WTC11 (cell line): ENCODE measurements around the gene SETD2. TPM values are rescaled to one million over a fixed set of nuclear protein-coding genes. Genes with fewer than 3 reads are reported as not detected.

ENCODE experiments used
- ATAC-seq: fragments of 200-7000 bp; cut with Tn5 transposase; 2 replicates; pipeline ENCODE4 v1.10.0; 2021; ENCODE audit warnings: mild to moderate bottlenecking, moderate library complexity
- CTCF ChIA-PET: fragments of 300-600 bp; sonication (Branson Sonifier 250); formaldehyde crosslinking; loops from one replicate; lab custom pipeline; 2021; ENCODE audit warnings: antibody characterized with exemption; lab: Charles Lee
- POLR2A ChIA-PET: fragments of 350-600 bp; sonication (Branson Sonifier 250); formaldehyde crosslinking; loops from one replicate; lab custom pipeline; 2021; ENCODE audit warnings: antibody characterized with exemption; lab: Charles Lee
- DNase-seq: peaks from one replicate; pipeline ENCODE4 v3.0.0; 2021; ENCODE audit warnings: low spot score
- H3K27ac Mint-ChIP-seq: 2 replicates; pipeline ENCODE4 v1.8.0; 2021; ENCODE audit warnings: mixed read lengths
- H3K27me3 Mint-ChIP-seq: 2 replicates; pipeline ENCODE4 v1.8.0; 2021; ENCODE audit warnings: low read depth, mild to moderate bottlenecking, moderate library complexity, mixed read lengths
- H3K36me3 Mint-ChIP-seq: 2 replicates; pipeline ENCODE4 v1.8.0; 2021; ENCODE audit warnings: mixed read lengths
- H3K4me1 Mint-ChIP-seq: 2 replicates; pipeline ENCODE4 v1.8.0; 2022; ENCODE audit warnings: mixed read lengths
- H3K4me3 Mint-ChIP-seq: 2 replicates; pipeline ENCODE4 v1.8.0; 2021; ENCODE audit warnings: mild to moderate bottlenecking, moderate library complexity, mixed read lengths
- H3K9me3 Mint-ChIP-seq: 2 replicates; pipeline ENCODE4 v1.8.0; 2021; ENCODE audit warnings: mixed read lengths
- ATF1 ChIP-seq: sonication (generic); formaldehyde crosslinking; IDR thresholded peaks from 2 replicates; pipeline ENCODE4 v1.8.1; 2023; ENCODE audit warnings: mild to moderate bottlenecking, moderate library complexity, missing genetic modification reagents
- CREM ChIP-seq: sonication (generic); formaldehyde crosslinking; IDR thresholded peaks from 2 replicates; pipeline ENCODE4 v1.8.1; 2022; ENCODE audit warnings: mild to moderate bottlenecking, missing genetic modification reagents, moderate library complexity
- FOXJ3 ChIP-seq: sonication (generic); formaldehyde crosslinking; IDR thresholded peaks from 2 replicates; pipeline ENCODE4 v1.9.0; 2021; ENCODE audit warnings: missing genetic modification reagents, mild to moderate bottlenecking, borderline replicate concordance
- FOXK1 ChIP-seq: sonication (generic); formaldehyde crosslinking; IDR thresholded peaks from 2 replicates; pipeline ENCODE4 v1.8.0; 2022; ENCODE audit warnings: mild to moderate bottlenecking, moderate library complexity, missing genetic modification reagents
- GABPB1 ChIP-seq: sonication (generic); formaldehyde crosslinking; IDR thresholded peaks from 2 replicates; pipeline ENCODE4 v1.8.1; 2023; ENCODE audit warnings: mild to moderate bottlenecking, missing genetic modification reagents
- GRHL2 ChIP-seq: fragments of 250-450 bp; sonication (Bioruptor Pico); IDR thresholded peaks from 2 replicates; pipeline ENCODE4 v1.8.0; 2022; ENCODE audit warnings: mild to moderate bottlenecking, moderate library complexity; ENCODE audit not compliant: insufficient replicate concordance, severe bottlenecking
- JAZF1 ChIP-seq: fragments of 250-450 bp; sonication (Bioruptor Pico); IDR thresholded peaks from 2 replicates; pipeline ENCODE4 v1.9.0; 2021; ENCODE audit warnings: moderate library complexity, mild to moderate bottlenecking, inconsistent platforms
- MYBL2 ChIP-seq: sonication (generic); formaldehyde crosslinking; IDR thresholded peaks from 2 replicates; pipeline ENCODE4 v1.8.1; 2023; ENCODE audit warnings: mild to moderate bottlenecking, moderate library complexity, missing genetic modification reagents
- NR1H2 ChIP-seq: sonication (generic); formaldehyde crosslinking; IDR thresholded peaks from 2 replicates; pipeline ENCODE4 v1.9.0; 2021; ENCODE audit warnings: mild to moderate bottlenecking, moderate library complexity, missing genetic modification reagents
- OVOL2 ChIP-seq: fragments of 250-450 bp; sonication (Bioruptor Pico); IDR thresholded peaks from 2 replicates; pipeline ENCODE4 v1.9.0; 2021; ENCODE audit warnings: mild to moderate bottlenecking, borderline replicate concordance
- PREB ChIP-seq: sonication (generic); formaldehyde crosslinking; IDR thresholded peaks from 2 replicates; pipeline ENCODE4 v1.8.1; 2022; ENCODE audit warnings: mild to moderate bottlenecking, missing genetic modification reagents, moderate library complexity, borderline replicate concordance
- ZBTB21 ChIP-seq: sonication (generic); formaldehyde crosslinking; IDR thresholded peaks from 2 replicates; pipeline ENCODE4 v1.8.1; 2023; ENCODE audit warnings: mild to moderate bottlenecking, missing genetic modification reagents, borderline replicate concordance
- ZNF121 ChIP-seq: sonication (generic); formaldehyde crosslinking; IDR thresholded peaks from 2 replicates; pipeline ENCODE4 v1.8.0; 2023; ENCODE audit warnings: missing genetic modification reagents
- ZNF423 ChIP-seq: fragments of 250-450 bp; sonication (Bioruptor Pico); IDR thresholded peaks from 2 replicates; pipeline ENCODE4 v2.1.2; 2022; ENCODE audit warnings: mild to moderate bottlenecking, moderate library complexity
- ZNF532 ChIP-seq: fragments of 250-450 bp; sonication (Bioruptor Pico); IDR thresholded peaks from 2 replicates; pipeline ENCODE4 v1.9.0; 2021; ENCODE audit warnings: mild to moderate bottlenecking, borderline replicate concordance
- total RNA-seq: library from RNA; stranded (reverse); gene quantifications from 3 replicates; pipeline ENCODE4 v1.2.3, GENCODE V29; 2021
- TF ChIP-seq, protein P1 (sequence below): sonication (generic); formaldehyde crosslinking; IDR thresholded peaks from 2 replicates; pipeline ENCODE4 v1.8.1; 2022; ENCODE audit warnings: mild to moderate bottlenecking, moderate library complexity, missing genetic modification reagents
- TF ChIP-seq, protein P2 (sequence below): sonication (generic); formaldehyde crosslinking; IDR thresholded peaks from 2 replicates; pipeline ENCODE4 v1.8.1; 2023; ENCODE audit warnings: mild to moderate bottlenecking, missing genetic modification reagents, moderate library complexity
- TF ChIP-seq, protein P3 (sequence below): sonication (generic); formaldehyde crosslinking; IDR thresholded peaks from 2 replicates; pipeline ENCODE4 v1.8.1; 2023; ENCODE audit warnings: mild to moderate bottlenecking, moderate library complexity, missing genetic modification reagents
- TF ChIP-seq, protein P4 (sequence below): sonication (generic); formaldehyde crosslinking; IDR thresholded peaks from 2 replicates; pipeline ENCODE4 v1.8.0; 2022; ENCODE audit warnings: mild to moderate bottlenecking, missing genetic modification reagents
- TF ChIP-seq, protein P5 (sequence below): sonication (generic); formaldehyde crosslinking; IDR thresholded peaks from 2 replicates; pipeline ENCODE4 v1.8.1; 2023; ENCODE audit warnings: mild to moderate bottlenecking, missing genetic modification reagents
- TF ChIP-seq, protein P6 (sequence below): sonication (generic); formaldehyde crosslinking; IDR thresholded peaks from 2 replicates; pipeline ENCODE4 v1.8.1; 2022; ENCODE audit warnings: missing genetic modification reagents, borderline replicate concordance

Gene SETD2
- total RNA-seq, 1 experiment from 2014 or later, result 39.8 TPM

DNA sequence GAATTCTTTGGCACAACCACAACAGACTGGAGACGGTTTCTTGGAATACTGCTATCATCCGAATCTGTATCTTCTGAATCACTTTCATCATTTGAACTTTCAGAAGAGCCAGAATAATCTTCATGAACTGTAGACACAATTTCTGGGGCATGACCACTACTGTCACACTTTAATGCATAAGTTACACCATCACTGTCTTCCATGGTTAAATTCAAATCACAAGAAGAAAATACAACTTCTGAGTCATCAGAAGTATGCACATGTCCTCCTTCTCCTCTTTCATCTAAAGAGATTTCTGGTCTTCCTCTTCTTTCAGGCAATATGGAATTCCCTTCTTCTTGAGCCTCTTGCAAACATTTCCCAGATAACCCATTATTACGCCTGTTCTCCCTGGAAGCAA is 42.5 kb downstream of the SETD2 start:
- TF ChIP-seq PREB (CRISPR knock-in tag), result no peak
- TF ChIP-seq, protein P1, sequence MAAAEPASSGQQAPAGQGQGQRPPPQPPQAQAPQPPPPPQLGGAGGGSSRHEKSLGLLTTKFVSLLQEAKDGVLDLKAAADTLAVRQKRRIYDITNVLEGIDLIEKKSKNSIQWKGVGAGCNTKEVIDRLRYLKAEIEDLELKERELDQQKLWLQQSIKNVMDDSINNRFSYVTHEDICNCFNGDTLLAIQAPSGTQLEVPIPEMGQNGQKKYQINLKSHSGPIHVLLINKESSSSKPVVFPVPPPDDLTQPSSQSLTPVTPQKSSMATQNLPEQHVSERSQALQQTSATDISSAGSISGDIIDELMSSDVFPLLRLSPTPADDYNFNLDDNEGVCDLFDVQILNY, result no peak
- TF ChIP-seq FOXK1 (CRISPR knock-in tag), result no peak
- no peak for TF ChIP-seq ZBTB21 (CRISPR knock-in tag)
- TF ChIP-seq OVOL2 (CRISPR knock-in tag), result no peak
- TF ChIP-seq, protein P2, sequence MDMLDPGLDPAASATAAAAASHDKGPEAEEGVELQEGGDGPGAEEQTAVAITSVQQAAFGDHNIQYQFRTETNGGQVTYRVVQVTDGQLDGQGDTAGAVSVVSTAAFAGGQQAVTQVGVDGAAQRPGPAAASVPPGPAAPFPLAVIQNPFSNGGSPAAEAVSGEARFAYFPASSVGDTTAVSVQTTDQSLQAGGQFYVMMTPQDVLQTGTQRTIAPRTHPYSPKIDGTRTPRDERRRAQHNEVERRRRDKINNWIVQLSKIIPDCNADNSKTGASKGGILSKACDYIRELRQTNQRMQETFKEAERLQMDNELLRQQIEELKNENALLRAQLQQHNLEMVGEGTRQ (CRISPR knock-in tag), result no peak
- POLR2A ChIA-PET, result no interaction called here
- Mint-ChIP-seq H3K4me1 (no peaks in the 10 kb centered on the region), H3K27me3 (no peaks in the 10 kb centered on the region), H3K9me3 (no peaks in the 10 kb centered on the region), H3K4me3 (no peak overlapping the region), H3K27ac (0 out of 2 replicates have a peak overlapping the region, but pooled peaks have one; percentile 21), H3K36me3 (peaks cover 50% of the 10 kb centered on the region)
- no peak for DNase-seq
- CTCF ChIA-PET, result no interaction called here
- ATAC-seq, result no peak

GRCh38 chr3:47120138-47120537 is 43.8 kb downstream of the SETD2 start:
- Mint-ChIP-seq H3K27ac (peak overlapping the region; percentile 6; the same call in 1 of the 2 replicates), H3K9me3 (no peaks in the 10 kb centered on the region), H3K27me3 (no peaks in the 10 kb centered on the region), H3K36me3 (peaks cover 48% of the 10 kb centered on the region), H3K4me3 (no peak overlapping the region), H3K4me1 (peaks cover 1% of the 10 kb centered on the region)
- ChIA-PET POLR2A (no interaction called here), CTCF (no interaction called here)
- no peak for ATAC-seq
- DNase-seq, result no peak
- TF ChIP-seq FOXJ3 (CRISPR knock-in tag), result no peak
- no peak for TF ChIP-seq GABPB1 (CRISPR knock-in tag)
- TF ChIP-seq, protein P3, sequence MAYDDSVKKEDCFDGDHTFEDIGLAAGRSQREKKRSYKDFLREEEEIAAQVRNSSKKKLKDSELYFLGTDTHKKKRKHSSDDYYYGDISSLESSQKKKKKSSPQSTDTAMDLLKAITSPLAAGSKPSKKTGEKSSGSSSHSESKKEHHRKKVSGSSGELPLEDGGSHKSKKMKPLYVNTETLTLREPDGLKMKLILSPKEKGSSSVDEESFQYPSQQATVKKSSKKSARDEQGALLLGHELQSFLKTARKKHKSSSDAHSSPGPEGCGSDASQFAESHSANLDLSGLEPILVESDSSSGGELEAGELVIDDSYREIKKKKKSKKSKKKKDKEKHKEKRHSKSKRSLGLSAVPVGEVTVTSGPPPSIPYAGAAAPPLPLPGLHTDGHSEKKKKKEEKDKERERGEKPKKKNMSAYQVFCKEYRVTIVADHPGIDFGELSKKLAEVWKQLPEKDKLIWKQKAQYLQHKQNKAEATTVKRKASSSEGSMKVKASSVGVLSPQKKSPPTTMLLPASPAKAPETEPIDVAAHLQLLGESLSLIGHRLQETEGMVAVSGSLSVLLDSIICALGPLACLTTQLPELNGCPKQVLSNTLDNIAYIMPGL (CRISPR knock-in tag), result no peak
- no peak for TF ChIP-seq ZNF532
- TF ChIP-seq ATF1 (CRISPR knock-in tag), result no peak
- no peak for TF ChIP-seq JAZF1 (CRISPR knock-in tag)
- TF ChIP-seq, protein P4, sequence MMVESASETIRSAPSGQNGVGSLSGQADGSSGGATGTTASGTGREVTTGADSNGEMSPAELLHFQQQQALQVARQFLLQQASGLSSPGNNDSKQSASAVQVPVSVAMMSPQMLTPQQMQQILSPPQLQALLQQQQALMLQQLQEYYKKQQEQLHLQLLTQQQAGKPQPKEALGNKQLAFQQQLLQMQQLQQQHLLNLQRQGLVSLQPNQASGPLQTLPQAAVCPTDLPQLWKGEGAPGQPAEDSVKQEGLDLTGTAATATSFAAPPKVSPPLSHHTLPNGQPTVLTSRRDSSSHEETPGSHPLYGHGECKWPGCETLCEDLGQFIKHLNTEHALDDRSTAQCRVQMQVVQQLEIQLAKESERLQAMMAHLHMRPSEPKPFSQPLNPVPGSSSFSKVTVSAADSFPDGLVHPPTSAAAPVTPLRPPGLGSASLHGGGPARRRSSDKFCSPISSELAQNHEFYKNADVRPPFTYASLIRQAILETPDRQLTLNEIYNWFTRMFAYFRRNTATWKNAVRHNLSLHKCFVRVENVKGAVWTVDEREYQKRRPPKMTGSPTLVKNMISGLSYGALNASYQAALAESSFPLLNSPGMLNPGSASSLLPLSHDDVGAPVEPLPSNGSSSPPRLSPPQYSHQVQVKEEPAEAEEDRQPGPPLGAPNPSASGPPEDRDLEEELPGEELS (CRISPR knock-in tag), result no peak
- no peak for TF ChIP-seq ZNF423
- no peak for TF ChIP-seq NR1H2 (CRISPR knock-in tag)
- TF ChIP-seq MYBL2 (CRISPR knock-in tag), result no peak
- no peak for TF ChIP-seq GRHL2
- no peak for TF ChIP-seq CREM (CRISPR knock-in tag)
- TF ChIP-seq, protein P5, sequence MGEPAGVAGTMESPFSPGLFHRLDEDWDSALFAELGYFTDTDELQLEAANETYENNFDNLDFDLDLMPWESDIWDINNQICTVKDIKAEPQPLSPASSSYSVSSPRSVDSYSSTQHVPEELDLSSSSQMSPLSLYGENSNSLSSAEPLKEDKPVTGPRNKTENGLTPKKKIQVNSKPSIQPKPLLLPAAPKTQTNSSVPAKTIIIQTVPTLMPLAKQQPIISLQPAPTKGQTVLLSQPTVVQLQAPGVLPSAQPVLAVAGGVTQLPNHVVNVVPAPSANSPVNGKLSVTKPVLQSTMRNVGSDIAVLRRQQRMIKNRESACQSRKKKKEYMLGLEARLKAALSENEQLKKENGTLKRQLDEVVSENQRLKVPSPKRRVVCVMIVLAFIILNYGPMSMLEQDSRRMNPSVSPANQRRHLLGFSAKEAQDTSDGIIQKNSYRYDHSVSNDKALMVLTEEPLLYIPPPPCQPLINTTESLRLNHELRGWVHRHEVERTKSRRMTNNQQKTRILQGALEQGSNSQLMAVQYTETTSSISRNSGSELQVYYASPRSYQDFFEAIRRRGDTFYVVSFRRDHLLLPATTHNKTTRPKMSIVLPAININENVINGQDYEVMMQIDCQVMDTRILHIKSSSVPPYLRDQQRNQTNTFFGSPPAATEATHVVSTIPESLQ, result no peak
- TF ChIP-seq, protein P6, sequence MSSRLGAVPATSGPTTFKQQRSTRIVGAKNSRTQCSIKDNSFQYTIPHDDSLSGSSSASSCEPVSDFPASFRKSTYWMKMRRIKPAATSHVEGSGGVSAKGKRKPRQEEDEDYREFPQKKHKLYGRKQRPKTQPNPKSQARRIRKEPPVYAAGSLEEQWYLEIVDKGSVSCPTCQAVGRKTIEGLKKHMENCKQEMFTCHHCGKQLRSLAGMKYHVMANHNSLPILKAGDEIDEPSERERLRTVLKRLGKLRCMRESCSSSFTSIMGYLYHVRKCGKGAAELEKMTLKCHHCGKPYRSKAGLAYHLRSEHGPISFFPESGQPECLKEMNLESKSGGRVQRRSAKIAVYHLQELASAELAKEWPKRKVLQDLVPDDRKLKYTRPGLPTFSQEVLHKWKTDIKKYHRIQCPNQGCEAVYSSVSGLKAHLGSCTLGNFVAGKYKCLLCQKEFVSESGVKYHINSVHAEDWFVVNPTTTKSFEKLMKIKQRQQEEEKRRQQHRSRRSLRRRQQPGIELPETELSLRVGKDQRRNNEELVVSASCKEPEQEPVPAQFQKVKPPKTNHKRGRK (CRISPR knock-in tag), result no peak
- no peak for TF ChIP-seq ZNF121 (CRISPR knock-in tag)
